ENCODE data around the gene PIGS. TPM values are rescaled to one million over a fixed set of nuclear protein-coding genes. Genes with fewer than 3 reads are reported as not detected.
"Not testable (repeated sequence)": the region's sequence is repeated elsewhere in the genome, so short reads cannot be mapped to it uniquely, and the experiment has no call there.

Gene PIGS
- total RNA-seq, 1 donor from 2014 or later, result 43.0 TPM

- no peak for TF ChIP-seq CTCF (IDR thresholded peaks at IDR 0.05)
- H3K27ac ChIP-seq, result no peak within 1 kb of the TSS
- H3K36me3 ChIP-seq, result peaks cover 57% of the 10 kb centered on the region
- intact Hi-C loops (cut with DNase I), result loop anchor here (5.0 kb wide), 1 partner anchor 117 kb away; no protein-coding TSS in a partner anchor
- H3K9me3 ChIP-seq, result no peaks in the 10 kb centered on the region
- H3K4me1 ChIP-seq, result no peaks in the 10 kb centered on the region
- ATAC-seq (no peak), DNase-seq (no peak)
- H3K27me3 ChIP-seq, result no peaks in the 10 kb centered on the region
- no peak within 1 kb of the TSS for H3K4me3 ChIP-seq
Measured at GRCh38 chr17:28613931-28614381, 42.6 kb upstream of the PIGS start, which contains the start of gene RSKR. RSKR (minus strand) TSS chr17:28614185; CDS start chr17:28614161, 24 bp downstream.

GRCh38 chr17:28612936-28613872 lies 41.9 kb upstream of the PIGS start:
- peak; percentile 68 for ATAC-seq
- intact Hi-C loops (cut with DNase I), result loop anchor here (5.0 kb wide), 1 partner anchor 116 kb away; no protein-coding TSS in a partner anchor
- Histone ChIP-seq H3K27me3 (no peaks in the 10 kb centered on the region), H3K4me1 (no peaks in the 10 kb centered on the region), H3K9me3 (no peaks in the 10 kb centered on the region), H3K27ac (no peak overlapping the region), H3K36me3 (peaks cover 50% of the 10 kb centered on the region), H3K4me3 (no peak overlapping the region)
- DNase-seq, result no peak
- TF ChIP-seq CTCF (IDR thresholded peaks at IDR 0.05), result peak; percentile 64

- Histone ChIP-seq H3K36me3 (peaks cover 43% of the 10 kb centered on the region), H3K4me3 (no peak overlapping the region), H3K4me1 (no peaks in the 10 kb centered on the region), H3K27ac (no peak overlapping the region), H3K9me3 (no peaks in the 10 kb centered on the region), H3K27me3 (no peaks in the 10 kb centered on the region)
- intact Hi-C loops (cut with DNase I), result loop anchor here (5.0 kb wide), 1 partner anchor 115 kb away; no protein-coding TSS in a partner anchor
- DNase-seq (no peak), ATAC-seq (no peak)
- TF ChIP-seq CTCF (IDR thresholded peaks at IDR 0.05), result no peak
Measured at GRCh38 chr17:28612531-28612930, 41.2 kb upstream of the PIGS start.

- DNase-seq, result no peak
- H3K4me3 ChIP-seq, result no peak overlapping the region
- no peak overlapping the region for H3K27ac ChIP-seq
- no peaks in the 10 kb centered on the region for H3K9me3 ChIP-seq
- intact Hi-C loops (cut with DNase I), result loop anchor here (5.0 kb wide), 1 partner anchor 113 kb away; no protein-coding TSS in a partner anchor
- no peak for TF ChIP-seq CTCF (IDR thresholded peaks at IDR 0.05)
- peaks cover 21% of the 10 kb centered on the region for H3K36me3 ChIP-seq
- H3K4me1 ChIP-seq, result no peaks in the 10 kb centered on the region
- no peak for ATAC-seq
- no peaks in the 10 kb centered on the region for H3K27me3 ChIP-seq
Measured at GRCh38 chr17:28610376-28610775, 39.1 kb upstream of the PIGS start.

GRCh38 chr17:28604031-28604430 lies 32.7 kb upstream of the PIGS start:
- H3K9me3 ChIP-seq; H3K27ac ChIP-seq; H3K4me1 ChIP-seq; DNase-seq; H3K27me3 ChIP-seq; ATAC-seq; H3K4me3 ChIP-seq; H3K36me3 ChIP-seq; intact Hi-C loops (cut with DNase I): not testable (repeated sequence)

Measured in upper lobe of right lung (tissue), 1 donor.